ENCODE results near the gene RNF213. TPM values are rescaled to one million over a fixed set of nuclear protein-coding genes. Genes with fewer than 3 reads are reported as not detected.
"Not testable (repeated sequence)": the region's sequence is repeated elsewhere in the genome, so short reads cannot be mapped to it uniquely, and the experiment has no call there.

RNF213 gene
- total and polyA plus RNA-seq, 12 donors, result 51.1 to 182 (median 122) TPM

GRCh38 chr17:80270836-80271235, 10.2 kb downstream of the RNF213 start:
- Histone ChIP-seq H3K27ac (peak overlapping the region in 2 of 5 donors; percentile 67 to 79), H3K36me3 (replicated peaks in 1 of 2) (peaks cover 0 to 47% of the 10 kb centered on the region in 2 donors), H3K9me3 (replicated peaks in 1 of 3) (no peaks in the 10 kb centered on the region), H3K27me3 (no peaks in the 10 kb centered on the region), H3K4me3 (no peak overlapping the region), H3K4me1 (replicated peaks in 1 of 2) (peaks cover 0 to 11% of the 10 kb centered on the region in 2 donors)
- DNase-seq, result peak in 3 of 7 donors; percentile 52 to 66 (median 57)
- intact Hi-C loops (cut with DNase I), result no loop called here
- 81 to 93% (median 87%) methylated on average over 4 of the region's 4 CpGs for WGBS, 4 donors
- TF ChIP-seq CTCF (IDR thresholded peaks at IDR 0.05) (no peak), POLR2A (IDR thresholded peaks at IDR 0.05) (no peak)

DNA sequence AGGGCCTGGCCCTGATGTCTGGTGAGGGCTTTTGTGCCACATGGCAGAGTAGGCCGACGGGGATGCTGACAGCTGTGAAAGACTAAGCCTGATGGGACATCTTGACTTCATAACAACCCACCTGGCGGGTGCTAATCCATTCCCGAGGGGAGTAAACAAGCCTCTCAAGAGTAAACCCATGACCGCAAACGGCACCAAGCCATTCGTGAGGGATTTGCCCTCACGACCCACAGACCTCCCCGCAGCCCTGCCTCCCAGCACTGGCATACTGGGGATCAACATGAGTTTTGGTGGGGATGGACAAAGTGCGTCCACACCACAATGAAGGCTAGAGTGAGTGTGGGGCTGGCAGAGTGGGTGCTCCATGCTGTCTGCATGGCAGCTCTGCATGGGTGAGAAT, 11.7 kb downstream of the RNF213 start:
- Histone ChIP-seq H3K4me1 (replicated peaks in 1 of 2) (peaks cover 0 to 15% of the 10 kb centered on the region in 2 donors), H3K9me3 (replicated peaks in 1 of 3) (no peaks in the 10 kb centered on the region), H3K4me3 (no peak overlapping the region), H3K27ac (no peak overlapping the region), H3K36me3 (replicated peaks in 1 of 2) (peaks cover 0 to 37% of the 10 kb centered on the region in 2 donors), H3K27me3 (no peaks in the 10 kb centered on the region)
- WGBS, 4 donors, result 89 to 94% (median 92%) methylated on average over 10 of the region's 10 CpGs
- intact Hi-C loops (cut with DNase I), result no loop called here
- no peak for DNase-seq
- TF ChIP-seq POLR2A (IDR thresholded peaks at IDR 0.05) (no peak), CTCF (IDR thresholded peaks at IDR 0.05) (no peak)

- DNase-seq, result no peak
- Histone ChIP-seq H3K27me3 (no peaks in the 10 kb centered on the region), H3K9me3 (replicated peaks in 1 of 3) (no peaks in the 10 kb centered on the region), H3K36me3 (replicated peaks in 1 of 2) (peaks cover 0 to 20% of the 10 kb centered on the region in 2 donors), H3K4me1 (replicated peaks in 1 of 2) (peaks cover 3 to 31% of the 10 kb centered on the region in 2 donors), H3K27ac (no peak overlapping the region), H3K4me3 (no peak overlapping the region)
- WGBS, 4 donors, result 74 to 97% (median 83%) methylated on average over 5 to 9 of the region's 9 CpGs
- TF ChIP-seq CTCF (IDR thresholded peaks at IDR 0.05) (no peak), POLR2A (IDR thresholded peaks at IDR 0.05) (no peak)
- intact Hi-C loops (cut with DNase I), result no loop called here
Observed at GRCh38 chr17:80274331-80274730, 13.7 kb downstream of the RNF213 start.

DNA sequence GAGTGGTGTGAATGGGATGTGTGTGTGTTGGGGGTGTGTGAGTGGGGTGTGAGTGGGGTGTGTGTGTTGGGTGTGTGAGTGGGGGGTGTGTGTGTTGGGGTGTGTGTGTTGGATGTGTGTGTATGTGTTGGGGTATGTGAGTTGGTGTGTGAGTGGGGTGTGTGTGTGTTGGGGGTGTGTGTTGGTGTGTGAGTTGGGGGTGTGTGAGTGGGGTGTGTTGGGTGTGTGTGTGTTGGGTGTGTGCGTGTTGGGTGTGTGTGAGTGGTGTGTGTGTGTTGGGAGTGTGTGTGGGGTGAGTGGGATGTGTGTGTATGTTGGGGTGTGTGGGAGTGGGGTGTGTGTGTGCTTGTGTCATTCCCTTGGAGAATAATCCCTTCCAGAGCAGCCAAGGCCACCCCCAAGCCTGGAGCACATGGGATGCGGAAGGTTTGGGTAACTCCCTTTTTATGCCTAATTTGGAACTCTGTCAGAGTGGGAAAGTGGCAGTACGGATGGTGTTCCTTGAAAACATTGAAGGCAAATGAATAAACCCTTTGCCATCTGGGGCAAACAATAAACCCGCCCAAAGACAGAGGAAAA, 14.3 kb downstream of the RNF213 start:
- intact Hi-C loops (cut with DNase I), result no loop called here
- H3K36me3 ChIP-seq (replicated peaks in 1 of 2), result peaks cover 0 to 14% of the 10 kb centered on the region in 2 donors
- no peak for DNase-seq
- no peak overlapping the region for H3K4me3 ChIP-seq
- TF ChIP-seq POLR2A (IDR thresholded peaks at IDR 0.05), result no peak
- TF ChIP-seq CTCF (IDR thresholded peaks at IDR 0.05), result no peak
- H3K27me3 ChIP-seq, result no peaks in the 10 kb centered on the region
- H3K4me1 ChIP-seq (replicated peaks in 1 of 2), result peaks cover 3 to 32% of the 10 kb centered on the region in 2 donors
- H3K27ac ChIP-seq, result no peak overlapping the region
- H3K9me3 ChIP-seq (replicated peaks in 1 of 3), result no peaks in the 10 kb centered on the region
- 80 to 92% (median 86%) methylated on average over 4 of the region's 4 CpGs for WGBS, 4 donors

- Histone ChIP-seq H3K4me1 (replicated peaks in 1 of 2) (peaks cover 3 to 30% of the 10 kb centered on the region in 2 donors), H3K36me3 (replicated peaks in 1 of 2) (peaks cover 0 to 12% of the 10 kb centered on the region in 2 donors)
- intact Hi-C loops (cut with DNase I); H3K27ac ChIP-seq; H3K27me3 ChIP-seq; H3K4me3 ChIP-seq; DNase-seq; H3K9me3 ChIP-seq (replicated peaks in 1 of 3): not testable (repeated sequence)
- WGBS, 4 donors, result 92 to 97% (median 94%) methylated on average over 8 of the region's 8 CpGs
Observed at GRCh38 chr17:80275857-80276256, 15.2 kb downstream of the RNF213 start.

All from adrenal gland (tissue), 12 donors.